GM23248 (cell line): Measurements from ENCODE around the gene MBD4.

Source experiments
- EZH2 ChIP-seq: fragments of 200-600 bp; sonication (generic); IDR thresholded peaks from 2 replicates; pipeline ENCODE4 v1.6.1; 2018; ENCODE audit warnings: antibody characterized with exemption, mild to moderate bottlenecking; ENCODE audit not compliant: insufficient read depth, poor library complexity, severe bottlenecking
- EZH2phosphoT487 ChIP-seq: fragments of 200-600 bp; sonication (generic); IDR thresholded peaks from 2 replicates; pipeline ENCODE4 v1.6.1; 2018; ENCODE audit warnings: antibody characterized with exemption, moderate library complexity, mild to moderate bottlenecking, low read depth; ENCODE audit not compliant: insufficient read depth

- TF ChIP-seq EZH2 (no peak), EZH2phosphoT487 (no peak)
These were observed 8.6 kb upstream of the MBD4 start for GRCh38 chr3:129448186-129448895.
